HepG2 (cell line): ENCODE measurements around the gene SEC14L1. TPM values are rescaled to one million over a fixed set of nuclear protein-coding genes. Genes with fewer than 3 reads are reported as not detected.

Experiments used
- ADNP ChIP-seq: sonication (generic); formaldehyde crosslinking; IDR thresholded peaks from 2 replicates; pipeline ENCODE4 v1.4.0; 2020; ENCODE audit warnings: missing genetic modification reagents
- AKAP8 ChIP-seq: sonication (generic); formaldehyde crosslinking; IDR thresholded peaks from 2 replicates; pipeline ENCODE4 v1.5.1; 2020; ENCODE audit warnings: mild to moderate bottlenecking, missing genetic modification reagents
- CBX2 ChIP-seq, 2 experiments: fragments of 200-600 bp in 1 of 2; sonication (generic); formaldehyde crosslinking in 1 of 2; IDR thresholded peaks; 2 replicates each; pipeline versions ENCODE4 v1.7.0 to v1.8.1; 2018 to 2022; ENCODE audit warnings: low read depth in 2 of 2, low read length in 1 of 2, mild to moderate bottlenecking in 1 of 2, missing genetic modification reagents in 1 of 2
- ELF3 ChIP-seq: IDR thresholded peaks from 2 replicates; pipeline ENCODE4 v1.6.1; 2016; ENCODE audit warnings: missing genetic modification reagents, missing compliant biosample characterization
- EP300 ChIP-seq, 3 experiments: sonication (generic) in 1 of 3; formaldehyde crosslinking in 1 of 3; IDR thresholded peaks; 2 replicates each; pipeline versions ENCODE4 v1.5.1 to v1.6.1; 2011 to 2020; ENCODE audit warnings: low read depth in 2 of 3, low read length in 2 of 3, borderline replicate concordance in 1 of 3, improper control_type of control experiment in 1 of 3, mild to moderate bottlenecking in 1 of 3, missing genetic modification reagents in 1 of 3, moderate library complexity in 1 of 3
- FOXJ3 ChIP-seq: sonication (generic); formaldehyde crosslinking; IDR thresholded peaks from 2 replicates; pipeline ENCODE4 v1.4.0; 2020; ENCODE audit warnings: missing genetic modification reagents, mild to moderate bottlenecking, borderline replicate concordance
- GRHL1 ChIP-seq: sonication (generic); formaldehyde crosslinking; conservative IDR thresholded peaks from 2 replicates; pipeline ENCODE4 v1.8.0; 2022; ENCODE audit warnings: missing genetic modification reagents
- HHEX ChIP-seq: IDR thresholded peaks from 2 replicates; pipeline ENCODE4 v1.6.1; 2016; ENCODE audit warnings: control low read depth
- KLF15 ChIP-seq: sonication (generic); formaldehyde crosslinking; IDR thresholded peaks from 2 replicates; pipeline ENCODE4 v1.8.1; 2023; ENCODE audit warnings: borderline replicate concordance, mild to moderate bottlenecking, inconsistent platforms, missing genetic modification reagents, mixed read lengths
- MED1 ChIP-seq: sonication (generic); formaldehyde crosslinking; IDR thresholded peaks from 2 replicates; pipeline ENCODE4 v1.4.0; 2020; ENCODE audit warnings: missing genetic modification reagents
- REPIN1 ChIP-seq: sonication (generic); formaldehyde crosslinking; IDR thresholded peaks from 2 replicates; pipeline ENCODE4 v1.8.0; 2022; ENCODE audit warnings: missing genetic modification reagents, low read depth, mild to moderate bottlenecking, borderline replicate concordance
- SALL2 ChIP-seq: sonication (generic); formaldehyde crosslinking; IDR thresholded peaks from 2 replicates; pipeline ENCODE4 v1.8.1; 2023; ENCODE audit warnings: mild to moderate bottlenecking, missing genetic modification reagents, inconsistent platforms
- SRF ChIP-seq: IDR thresholded peaks from 2 replicates; pipeline ENCODE4 v1.6.1; 2011; ENCODE audit warnings: mild to moderate bottlenecking, low read depth, low read length, moderate library complexity
- SSRP1 ChIP-seq: IDR thresholded peaks from 2 replicates; pipeline ENCODE4 v1.6.1; 2016; ENCODE audit warnings: control low read depth
- STAG1 ChIP-seq: sonication (generic); formaldehyde crosslinking; IDR thresholded peaks from 2 replicates; pipeline ENCODE4 v1.4.0; 2020; ENCODE audit warnings: missing genetic modification reagents
- TMF1 ChIP-seq: sonication (generic); formaldehyde crosslinking; IDR thresholded peaks from 2 replicates; pipeline ENCODE4 v1.8.1; 2022; ENCODE audit warnings: low read depth, missing genetic modification reagents
- ZBTB7A ChIP-seq: sonication (generic); formaldehyde crosslinking; IDR thresholded peaks from 2 replicates; pipeline ENCODE4 v1.8.0; 2022; ENCODE audit warnings: mild to moderate bottlenecking, missing genetic modification reagents
- ZFP41 ChIP-seq: sonication (generic); formaldehyde crosslinking; IDR thresholded peaks from 2 replicates; pipeline ENCODE4 v1.4.0; 2020; ENCODE audit warnings: mild to moderate bottlenecking, missing genetic modification reagents, borderline replicate concordance
- ZNF547 ChIP-seq: sonication (generic); formaldehyde crosslinking; IDR thresholded peaks from 2 replicates; pipeline ENCODE4 v1.5.1; 2020; ENCODE audit warnings: mild to moderate bottlenecking, missing genetic modification reagents
- ZNF615 ChIP-seq: sonication (generic); formaldehyde crosslinking; IDR thresholded peaks from 2 replicates; pipeline ENCODE4 v1.5.0; 2020; ENCODE audit warnings: mild to moderate bottlenecking, missing genetic modification reagents, borderline replicate concordance
- ZNF619 ChIP-seq: sonication (generic); formaldehyde crosslinking; IDR thresholded peaks from 2 replicates; pipeline ENCODE4 v1.4.0; 2020; ENCODE audit warnings: mild to moderate bottlenecking, missing genetic modification reagents
- ZNF749 ChIP-seq: sonication (generic); formaldehyde crosslinking; IDR thresholded peaks from 2 replicates; pipeline ENCODE4 v1.8.0; 2022; ENCODE audit warnings: mild to moderate bottlenecking, missing genetic modification reagents, moderate library complexity, borderline replicate concordance
- ZNF75D ChIP-seq: sonication (generic); formaldehyde crosslinking; IDR thresholded peaks from 2 replicates; pipeline ENCODE4 v1.8.1; 2023; ENCODE audit warnings: missing genetic modification reagents, mild to moderate bottlenecking, borderline replicate concordance
- ZNF768 ChIP-seq: sonication (generic); formaldehyde crosslinking; IDR thresholded peaks from 2 replicates; pipeline ENCODE4 v1.4.0; 2020; ENCODE audit warnings: missing genetic modification reagents
- ZNF883 ChIP-seq: sonication (generic); formaldehyde crosslinking; IDR thresholded peaks from 2 replicates; pipeline ENCODE4 v1.5.1; 2020; ENCODE audit warnings: mild to moderate bottlenecking, missing genetic modification reagents; ENCODE audit errors: not compliant biosample characterization
- polyA plus RNA-seq, 8 experiments: library from polyadenylated mRNA; depleted of rRNA in 3 of 8; stranded (reverse) in 7 of 8; unstranded in 1 of 8; fragments of >200 nt; fragmentation: Illumina TruSeq in 4 of 8; extraction: Trizol in 4 of 8; gene quantifications; 2 replicates each; pipeline versions ENCODE4 v1.2.1 to v1.2.3, GENCODE V29; 2011 to 2016; ENCODE audit warnings: low read depth in 4 of 8, missing spikeins in 1 of 8, mixed read lengths in 1 of 8; ENCODE audit not compliant: insufficient read depth in 1 of 8
- total RNA-seq, 5 experiments: library from RNA; depleted of rRNA; stranded (reverse); fragments of >200 nt; fragmentation: Illumina TruSeq; extraction: Trizol; gene quantifications; 2 replicates each; pipeline ENCODE4 v1.2.3, GENCODE V29; 2016; ENCODE audit warnings: low read depth in 1 of 5
- TF ChIP-seq, protein P1 (sequence below): sonication (generic); formaldehyde crosslinking; IDR thresholded peaks from 2 replicates; pipeline ENCODE4 v1.5.0; 2020; ENCODE audit warnings: mild to moderate bottlenecking, missing genetic modification reagents, moderate library complexity
- TF ChIP-seq, protein P2 (sequence below): sonication (generic); formaldehyde crosslinking; IDR thresholded peaks from 2 replicates; pipeline ENCODE4 v1.8.1; 2023; ENCODE audit warnings: missing genetic modification reagents, inconsistent platforms, borderline replicate concordance

SEC14L1 gene
- total and polyA plus RNA-seq, 2 of the 13 experiments (the other 11 are each of a cell fraction or from before 2014, with no cell fraction given), result 26.3 to 43.9 TPM

DNA sequence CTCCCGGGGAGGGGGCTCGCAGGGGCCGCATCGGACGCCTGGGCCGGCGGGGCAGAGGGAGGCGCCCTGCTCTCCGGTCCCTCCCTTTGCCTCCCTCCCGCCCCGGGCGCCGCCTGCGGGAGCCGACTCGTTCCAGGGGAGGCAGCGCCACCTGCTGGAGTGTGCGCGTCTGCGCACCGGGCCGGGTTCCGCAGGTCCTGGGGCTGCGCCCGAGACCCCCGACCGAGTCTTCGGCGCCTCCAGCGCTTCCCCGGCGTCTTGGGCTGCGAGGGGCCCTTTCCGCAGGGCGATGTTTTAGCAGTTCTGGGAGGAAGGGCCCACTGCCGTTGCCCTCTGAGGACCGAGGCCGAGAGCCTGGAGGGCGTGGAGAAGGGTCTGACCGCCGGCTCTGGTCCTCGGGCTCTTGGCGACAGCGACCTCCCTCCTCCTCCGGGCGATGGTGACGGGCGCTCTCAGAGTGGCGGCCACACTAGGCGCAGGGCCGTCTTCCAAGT lies 106.3 kb downstream of the SEC14L1 start (continued):
- TF ChIP-seq FOXJ3 (CRISPR knock-in tag) (no peak), MED1 (CRISPR knock-in tag) (peak; percentile 38; the same call in 1 of the 2 replicates), GRHL1 (CRISPR knock-in tag) (no peak), HHEX (CRISPR knock-in tag) (no peak), ZBTB7A (peak; percentile 98), EP300 (IDR thresholded peaks at IDR 0.05; ENCODE audit: low read depth in 2 of 2, low read length in 2 of 2) (no peak), EP300 (CRISPR knock-in tag; IDR thresholded peaks at IDR 0.05; ENCODE audit: borderline replicate concordance) (no peak), TMF1 (CRISPR knock-in tag) (no peak), ZNF883 (no peak), STAG1 (peak; percentile 99), ZNF749 (CRISPR knock-in tag) (no peak), ZNF615 (no peak), ZNF547 (CRISPR knock-in tag) (no peak), ZFP41 (CRISPR knock-in tag) (no peak), CBX2 (IDR thresholded peaks at IDR 0.05; ENCODE audit: low read depth, low read length) (no peak), CBX2 (CRISPR knock-in tag; IDR thresholded peaks at IDR 0.05; ENCODE audit: low read depth) (no peak), ZNF768 (peak; percentile 46; the same call in 1 of the 2 replicates), SRF (no peak), SALL2 (CRISPR knock-in tag) (no peak), KLF15 (CRISPR knock-in tag) (no peak), ZNF75D (CRISPR knock-in tag) (no peak), REPIN1 (no peak), SSRP1 (CRISPR knock-in tag) (0 out of 2 replicates have a peak, but pooled peaks have one; percentile 64), ELF3 (CRISPR knock-in tag) (peak; percentile 26; the same call in 1 of the 2 replicates), ADNP (CRISPR knock-in tag) (no peak), AKAP8 (CRISPR knock-in tag) (no peak), ZNF619 (CRISPR knock-in tag) (0 out of 2 replicates have a peak, but pooled peaks have one; percentile 43)
- TF ChIP-seq, protein P1, sequence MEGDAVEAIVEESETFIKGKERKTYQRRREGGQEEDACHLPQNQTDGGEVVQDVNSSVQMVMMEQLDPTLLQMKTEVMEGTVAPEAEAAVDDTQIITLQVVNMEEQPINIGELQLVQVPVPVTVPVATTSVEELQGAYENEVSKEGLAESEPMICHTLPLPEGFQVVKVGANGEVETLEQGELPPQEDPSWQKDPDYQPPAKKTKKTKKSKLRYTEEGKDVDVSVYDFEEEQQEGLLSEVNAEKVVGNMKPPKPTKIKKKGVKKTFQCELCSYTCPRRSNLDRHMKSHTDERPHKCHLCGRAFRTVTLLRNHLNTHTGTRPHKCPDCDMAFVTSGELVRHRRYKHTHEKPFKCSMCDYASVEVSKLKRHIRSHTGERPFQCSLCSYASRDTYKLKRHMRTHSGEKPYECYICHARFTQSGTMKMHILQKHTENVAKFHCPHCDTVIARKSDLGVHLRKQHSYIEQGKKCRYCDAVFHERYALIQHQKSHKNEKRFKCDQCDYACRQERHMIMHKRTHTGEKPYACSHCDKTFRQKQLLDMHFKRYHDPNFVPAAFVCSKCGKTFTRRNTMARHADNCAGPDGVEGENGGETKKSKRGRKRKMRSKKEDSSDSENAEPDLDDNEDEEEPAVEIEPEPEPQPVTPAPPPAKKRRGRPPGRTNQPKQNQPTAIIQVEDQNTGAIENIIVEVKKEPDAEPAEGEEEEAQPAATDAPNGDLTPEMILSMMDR (CRISPR knock-in tag), result peak; percentile 98
- TF ChIP-seq, protein P2, sequence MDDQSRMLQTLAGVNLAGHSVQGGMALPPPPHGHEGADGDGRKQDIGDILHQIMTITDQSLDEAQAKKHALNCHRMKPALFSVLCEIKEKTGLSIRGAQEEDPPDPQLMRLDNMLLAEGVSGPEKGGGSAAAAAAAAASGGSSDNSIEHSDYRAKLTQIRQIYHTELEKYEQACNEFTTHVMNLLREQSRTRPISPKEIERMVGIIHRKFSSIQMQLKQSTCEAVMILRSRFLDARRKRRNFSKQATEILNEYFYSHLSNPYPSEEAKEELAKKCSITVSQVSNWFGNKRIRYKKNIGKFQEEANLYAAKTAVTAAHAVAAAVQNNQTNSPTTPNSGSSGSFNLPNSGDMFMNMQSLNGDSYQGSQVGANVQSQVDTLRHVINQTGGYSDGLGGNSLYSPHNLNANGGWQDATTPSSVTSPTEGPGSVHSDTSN (CRISPR knock-in tag), result no peak
